Upper lobe of left lung (tissue), 4 donors: Measurements from ENCODE around the gene FAM13B.

ENCODE experiments used
- POLR2A ChIP-seq, 4 donors: fragments of 450-650 bp; IDR thresholded peaks; one replicate each; pipeline ENCODE4 v1.5.1; 2016 to 2017; ENCODE audit warnings: antibody characterized with exemption in 4 of 4, mild to moderate bottlenecking in 2 of 4
- POLR2AphosphoS5 ChIP-seq, 2 donors: sonication (generic); formaldehyde crosslinking; IDR thresholded peaks; one replicate each; pipeline ENCODE4 v1.5.1; 2017; ENCODE audit warnings: antibody characterized with exemption in 2 of 2
- TF ChIP-seq, protein P1 (sequence below), 6 experiments: fragments of 450-650 bp in 4 of 6; fragments of 200-600 bp in 2 of 6; sonication (generic) in 2 of 6; IDR thresholded peaks; one replicate each; pipeline ENCODE4 v1.5.1; 2016 to 2019; ENCODE audit warnings: antibody characterized with exemption in 6 of 6

DNA sequence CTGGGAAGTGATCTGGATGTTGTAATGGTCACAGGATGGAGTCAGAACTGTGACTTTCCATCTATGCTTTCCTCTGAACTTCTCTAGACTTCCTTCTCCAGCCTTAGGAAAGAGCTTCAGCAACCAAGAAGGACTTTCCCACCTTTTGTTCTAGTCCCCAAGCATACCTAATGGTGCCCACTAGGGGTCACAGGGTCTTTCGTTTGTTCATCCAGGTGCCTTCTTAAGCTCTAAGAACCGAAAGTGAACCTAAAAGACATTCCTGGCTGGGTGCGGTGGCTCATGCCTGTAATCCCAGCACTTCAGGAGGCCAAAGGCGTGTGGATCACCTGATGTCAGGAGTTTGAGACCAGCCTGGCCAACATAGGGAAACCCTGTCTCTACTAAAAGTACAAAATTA, 49.2 kb upstream of the FAM13B start:
- TF ChIP-seq, protein P1, sequence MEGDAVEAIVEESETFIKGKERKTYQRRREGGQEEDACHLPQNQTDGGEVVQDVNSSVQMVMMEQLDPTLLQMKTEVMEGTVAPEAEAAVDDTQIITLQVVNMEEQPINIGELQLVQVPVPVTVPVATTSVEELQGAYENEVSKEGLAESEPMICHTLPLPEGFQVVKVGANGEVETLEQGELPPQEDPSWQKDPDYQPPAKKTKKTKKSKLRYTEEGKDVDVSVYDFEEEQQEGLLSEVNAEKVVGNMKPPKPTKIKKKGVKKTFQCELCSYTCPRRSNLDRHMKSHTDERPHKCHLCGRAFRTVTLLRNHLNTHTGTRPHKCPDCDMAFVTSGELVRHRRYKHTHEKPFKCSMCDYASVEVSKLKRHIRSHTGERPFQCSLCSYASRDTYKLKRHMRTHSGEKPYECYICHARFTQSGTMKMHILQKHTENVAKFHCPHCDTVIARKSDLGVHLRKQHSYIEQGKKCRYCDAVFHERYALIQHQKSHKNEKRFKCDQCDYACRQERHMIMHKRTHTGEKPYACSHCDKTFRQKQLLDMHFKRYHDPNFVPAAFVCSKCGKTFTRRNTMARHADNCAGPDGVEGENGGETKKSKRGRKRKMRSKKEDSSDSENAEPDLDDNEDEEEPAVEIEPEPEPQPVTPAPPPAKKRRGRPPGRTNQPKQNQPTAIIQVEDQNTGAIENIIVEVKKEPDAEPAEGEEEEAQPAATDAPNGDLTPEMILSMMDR (IDR thresholded peaks at IDR 0.05): no peak
- no peak for TF ChIP-seq POLR2AphosphoS5 (IDR thresholded peaks at IDR 0.05)
- TF ChIP-seq POLR2A (IDR thresholded peaks at IDR 0.05): no peak
